Stimulated activated CD8-positive, alpha-beta memory T cell treated with anti-CD3 and anti-CD28 coated beads, Interleukin-7, amount 100 ng/mL, for 24 hours (primary cell): ENCODE data around the gene FGF2.
"Not testable (repeated sequence)": the region's sequence is repeated elsewhere in the genome, so short reads cannot be mapped to it uniquely, and the experiment has no call there.

ENCODE experiments used
- DNase-seq: peaks from one replicate; pipeline ENCODE4 v3.0.0-alpha.2; 2020; ENCODE audit warnings: low read depth

Gene FGF2

GRCh38 chr4:122847931-122848330, 21.3 kb downstream of the FGF2 start:
- no peak for DNase-seq

DNA sequence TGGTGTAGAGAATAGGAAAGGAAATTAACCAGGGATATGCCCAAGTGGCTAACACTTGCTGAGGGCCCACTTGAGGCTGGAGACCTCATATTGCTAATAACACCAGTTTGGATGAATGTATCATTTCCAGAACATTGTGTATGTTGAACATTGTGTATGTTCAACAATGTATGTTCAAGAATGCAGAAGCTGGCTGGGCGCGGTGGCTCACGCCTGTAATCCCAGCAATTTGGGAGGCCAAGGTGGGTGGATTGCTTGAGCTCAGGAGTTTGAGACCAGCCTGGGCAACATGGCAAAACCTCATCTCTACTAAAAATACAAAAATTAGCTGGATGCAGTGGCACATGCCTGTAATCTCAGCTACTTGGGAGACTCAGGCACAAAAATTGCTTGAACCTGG, 23.2 kb downstream of the FGF2 start:
- not testable (repeated sequence) for DNase-seq

DNA sequence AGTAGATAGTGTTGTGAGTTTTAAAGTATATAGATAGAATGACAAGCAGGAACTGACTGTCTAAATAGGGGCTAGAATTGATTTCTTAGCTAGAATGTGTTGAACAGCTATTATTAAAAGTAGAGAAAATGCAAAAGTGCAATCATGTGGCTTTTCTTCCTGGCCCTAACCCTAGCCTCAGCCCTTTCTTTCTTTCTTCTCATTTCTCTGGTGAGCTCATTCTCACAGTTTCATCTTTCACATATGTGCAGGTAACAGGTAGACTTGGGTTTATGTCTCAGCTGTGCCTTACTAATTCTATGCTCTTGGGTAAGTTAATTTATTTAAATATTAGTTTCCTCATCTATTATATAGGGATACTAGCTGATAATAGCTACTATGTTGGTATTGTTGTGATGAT, 24.9 kb downstream of the FGF2 start:
- DNase-seq = no peak

- DNase-seq = no peak
Observed at GRCh38 chr4:122854447-122855352, 28.1 kb downstream of the FGF2 start.

DNA sequence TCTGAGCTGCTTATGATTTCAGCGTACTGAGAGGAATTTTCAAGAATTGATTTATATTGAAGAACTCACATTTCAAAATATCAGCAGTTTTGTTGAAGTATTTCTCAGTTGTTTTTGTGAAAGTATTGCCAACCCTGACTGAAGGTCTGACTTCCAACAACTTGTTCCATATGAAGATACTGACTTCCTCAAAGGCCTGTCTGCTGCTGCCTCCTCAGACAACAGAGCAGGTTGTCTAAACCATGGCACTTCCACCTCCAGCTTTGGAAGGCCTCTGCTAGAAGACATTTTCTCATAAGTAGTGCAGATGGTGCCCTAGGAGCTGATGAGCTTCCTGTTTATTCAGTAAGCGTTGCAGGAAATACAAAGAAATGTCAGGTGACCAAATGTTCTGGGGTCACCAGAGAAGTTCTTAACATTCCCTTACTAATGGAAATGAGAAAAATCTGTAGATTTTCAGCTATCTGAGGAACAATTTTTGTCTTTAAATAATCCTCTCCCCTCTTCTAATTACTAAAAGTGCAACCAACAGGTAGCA, 28.8 kb downstream of the FGF2 start:
- DNase-seq = no peak

- no peak for DNase-seq
Observed at GRCh38 chr4:122857160-122857559, 30.5 kb downstream of the FGF2 start.

- no peak for DNase-seq
Observed at GRCh38 chr4:122858705-122859104, 32.1 kb downstream of the FGF2 start.

DNA sequence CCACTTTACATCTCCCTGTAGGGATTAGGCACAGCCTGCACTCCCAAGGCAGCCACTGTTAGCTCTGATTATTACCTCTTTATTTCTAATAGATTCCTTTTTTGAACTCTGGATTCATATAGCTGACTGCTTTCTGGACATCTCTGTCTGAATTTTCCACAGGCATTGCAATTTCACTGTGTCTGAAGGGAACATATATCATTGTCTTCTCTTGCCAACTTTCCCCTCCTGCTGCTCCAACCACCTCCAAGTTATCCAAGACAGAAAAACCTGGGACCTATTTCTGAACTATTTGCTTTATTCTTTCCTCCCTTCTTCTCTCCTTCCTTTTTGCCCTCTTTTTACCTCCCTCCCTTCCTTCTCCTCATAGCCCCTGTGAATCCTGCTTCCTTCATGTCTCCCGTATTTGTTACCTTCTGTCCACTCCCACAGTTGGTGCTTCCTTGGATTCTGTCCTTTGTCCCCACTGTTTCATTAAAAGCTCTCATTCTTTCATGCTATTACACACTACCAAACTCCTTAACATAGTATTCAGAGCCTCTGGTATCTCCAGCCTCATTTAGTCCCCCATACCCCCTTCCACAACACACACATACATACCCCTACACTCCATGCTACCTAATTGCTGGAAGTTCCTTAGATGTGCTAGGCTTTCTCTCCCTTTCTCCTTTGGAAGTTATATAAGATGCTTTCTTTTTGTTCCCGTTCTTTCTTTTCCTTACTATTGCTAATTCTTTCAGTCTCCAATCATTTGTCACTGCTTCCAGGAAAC, 34.7 kb downstream of the FGF2 start:
- no peak for DNase-seq

DNA sequence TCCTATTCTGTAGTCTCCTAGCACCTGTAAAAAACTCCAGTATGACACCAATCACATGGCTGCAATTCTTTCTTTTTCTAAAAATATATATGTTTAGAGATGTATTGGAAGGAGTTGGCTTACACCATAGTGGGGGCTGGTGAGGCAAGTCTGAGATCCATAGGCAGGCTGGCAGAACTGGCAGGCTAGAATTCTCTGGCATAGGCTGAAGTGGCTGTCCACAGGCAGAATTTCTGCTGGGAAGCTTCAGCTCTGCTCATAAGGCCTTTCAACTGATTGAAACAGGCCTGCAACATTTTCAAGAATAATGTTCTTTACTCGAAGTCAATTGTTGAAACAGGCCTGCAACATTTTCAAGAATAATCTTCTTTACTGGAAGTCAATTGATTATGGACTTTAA, 37.0 kb downstream of the FGF2 start:
- no peak for DNase-seq

GRCh38 chr4:122865425-122865824, 38.8 kb downstream of the FGF2 start:
- DNase-seq = no peak

DNA sequence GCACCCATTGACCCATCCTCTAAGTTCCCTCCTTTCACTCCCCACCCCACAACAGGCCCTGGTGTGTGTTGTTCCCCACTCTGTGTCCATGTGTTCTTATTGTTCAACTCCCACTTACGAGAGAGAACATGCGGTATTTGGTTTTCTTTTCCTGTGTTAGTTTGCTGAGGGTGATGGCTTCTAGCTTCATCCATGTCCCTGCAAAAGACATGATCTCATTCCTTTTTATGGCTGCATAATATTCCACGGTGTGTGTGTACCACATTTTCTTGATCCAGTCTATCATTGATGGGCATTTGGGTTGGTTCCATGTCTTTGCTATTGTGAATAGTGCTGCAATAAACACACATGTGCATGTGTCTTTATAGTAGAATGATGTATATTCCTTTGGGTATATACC, 41.6 kb downstream of the FGF2 start:
- DNase-seq = not testable (repeated sequence)

DNA sequence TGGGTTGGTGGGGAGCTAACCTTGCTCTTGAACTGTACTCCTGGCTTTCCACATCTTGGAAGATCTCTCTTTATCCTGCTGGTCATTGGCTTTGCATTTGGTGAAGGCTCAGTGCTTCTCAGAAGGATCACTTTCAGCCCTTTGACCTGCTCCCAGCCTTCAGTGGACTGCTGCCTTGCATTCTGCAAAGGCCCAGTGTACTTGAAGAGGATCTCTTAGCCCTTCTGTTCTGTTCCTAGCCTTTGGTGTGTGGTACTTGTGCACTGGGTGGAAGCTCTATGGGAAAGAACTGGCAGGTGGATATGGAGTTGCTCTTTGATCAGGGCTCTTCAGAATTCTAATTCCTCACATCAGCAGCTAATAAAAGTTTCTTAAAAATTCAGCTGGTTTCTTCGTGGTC, 46.5 kb downstream of the FGF2 start:
- no peak for DNase-seq

- no peak for DNase-seq
Observed at GRCh38 chr4:122873821-122874593, 47.4 kb downstream of the FGF2 start.

DNA sequence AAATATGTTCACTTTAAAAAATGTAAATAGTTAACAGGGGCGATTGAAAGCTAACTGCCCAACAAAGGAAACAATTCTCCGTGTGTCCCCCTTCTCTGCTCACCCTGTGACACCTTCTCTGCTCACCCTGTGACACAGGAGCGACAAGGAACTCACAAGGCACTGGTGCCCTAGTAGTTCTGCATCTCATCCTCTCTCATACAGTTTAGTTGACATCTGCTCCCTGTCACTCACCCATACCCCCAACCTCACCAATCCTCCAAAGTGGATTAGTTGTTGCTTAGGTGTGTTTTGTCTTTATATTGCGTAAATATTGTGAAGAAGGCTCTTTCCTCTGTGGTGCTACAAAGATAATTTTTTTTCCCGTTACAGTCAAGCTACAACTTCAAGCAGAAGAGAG, 49.3 kb downstream of the FGF2 start:
- no peak for DNase-seq

- DNase-seq = no peak
Observed at GRCh38 chr4:122876456-122876855, 49.8 kb downstream of the FGF2 start.

DNA sequence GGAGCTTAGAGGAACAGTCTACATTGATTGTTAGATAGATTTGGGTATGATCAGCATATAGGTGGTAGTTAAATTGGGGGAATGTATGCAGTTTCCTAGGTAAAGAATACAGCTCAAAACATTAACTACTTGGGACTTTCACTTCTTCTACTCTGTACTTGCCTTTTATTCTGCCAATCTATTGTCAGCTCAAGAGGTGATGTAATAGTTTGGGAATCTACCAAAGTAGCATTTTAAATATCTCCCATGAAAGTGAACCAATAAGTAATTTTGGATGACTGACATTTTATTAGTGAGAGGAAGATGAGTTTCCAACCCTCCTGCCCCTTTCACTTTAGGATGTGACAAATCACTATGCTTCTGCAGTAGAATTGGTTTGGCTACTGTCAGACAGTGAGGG, 52.4 kb downstream of the FGF2 start:
- DNase-seq = no peak

DNA sequence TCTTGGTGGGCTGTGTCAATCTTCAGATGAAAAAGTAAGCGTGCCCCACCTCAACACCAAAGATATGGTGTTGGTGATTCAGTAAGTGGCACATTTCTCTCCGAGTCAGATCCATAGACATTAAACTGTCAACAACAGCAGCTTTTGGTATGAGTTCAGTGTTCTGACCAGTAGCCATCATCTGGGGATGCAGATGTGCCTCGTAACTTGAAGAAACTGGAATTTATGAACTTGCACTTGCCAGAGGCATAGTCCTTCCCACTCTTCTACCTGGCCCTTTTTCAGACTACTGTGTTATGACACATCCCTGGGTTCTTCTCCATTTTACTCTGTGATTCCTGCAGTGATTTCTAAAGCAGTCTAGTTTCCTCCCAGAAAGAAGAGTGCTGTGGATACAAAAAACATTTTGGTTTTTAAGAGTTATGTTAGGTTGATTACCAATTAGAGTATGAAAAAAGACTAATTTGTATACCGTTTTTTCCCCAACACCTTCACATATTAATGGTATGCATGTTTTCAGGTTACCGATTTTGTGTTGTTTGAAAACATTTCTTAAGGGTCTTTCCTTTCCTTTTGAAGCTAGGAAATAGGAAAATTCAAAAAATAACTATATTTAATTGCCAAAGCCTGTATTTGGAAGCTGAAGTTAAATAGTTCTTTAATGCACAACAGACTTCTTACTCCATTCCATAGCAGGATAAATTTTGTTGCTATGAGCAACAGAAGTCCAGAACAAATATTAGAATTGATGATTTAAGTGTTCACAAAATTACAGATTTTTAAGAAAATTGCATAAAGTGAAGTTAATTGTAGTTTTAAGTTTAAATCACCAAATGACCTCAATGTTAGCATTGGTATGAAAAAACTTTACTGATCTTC, 56.5 kb downstream of the FGF2 start:
- DNase-seq = no peak

GRCh38 chr4:122884499-122884898, 57.9 kb downstream of the FGF2 start:
- DNase-seq = no peak

GRCh38 chr4:122889726-122890125, 63.1 kb downstream of the FGF2 start:
- DNase-seq = no peak

DNA sequence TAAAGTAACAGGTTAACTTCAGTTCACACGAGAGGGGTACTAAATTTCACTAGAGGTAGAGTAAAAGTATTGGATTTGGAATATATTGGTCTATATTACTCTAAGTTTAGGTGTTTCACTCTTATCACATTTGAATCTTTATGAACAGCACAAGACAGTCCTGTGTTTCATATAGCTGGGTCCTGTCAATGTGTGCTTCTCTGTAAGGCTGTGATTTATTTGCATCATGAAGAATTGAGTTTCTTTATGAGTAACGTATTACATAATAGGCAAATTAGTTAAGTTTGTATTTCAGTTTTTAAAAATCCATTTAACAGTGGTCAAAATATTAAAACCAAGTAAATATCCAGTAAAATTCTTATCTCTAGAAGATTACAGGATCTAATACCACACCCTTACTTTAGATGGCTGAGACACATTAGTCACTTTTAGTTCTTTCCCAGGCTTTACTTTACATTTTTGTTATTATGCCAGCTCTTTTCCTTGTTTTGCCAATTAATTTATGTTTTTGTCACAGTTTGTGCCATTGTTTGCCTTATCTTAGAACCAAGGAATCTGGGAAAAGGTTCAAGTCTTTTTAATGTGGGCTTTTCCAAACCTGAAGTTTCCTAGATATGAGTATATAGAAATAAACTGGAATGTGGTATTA, 63.6 kb downstream of the FGF2 start:
- DNase-seq = no peak

GRCh38 chr4:122894827-122895226, 68.2 kb downstream of the FGF2 start:
- DNase-seq = no peak
